Uterus (tissue), 4 donors: ENCODE results near the gene TMEM253. TPM values are rescaled to one million over a fixed set of nuclear protein-coding genes. Genes with fewer than 3 reads are reported as not detected.

Source experiments
- DNase-seq, 2 donors: peaks; one replicate each; pipeline ENCODE4 v3.0.0-alpha.2; 2019 to 2020
- H3K27ac ChIP-seq, 2 donors: fragments of 200-600 bp; sonication (generic); 1 replicate in 1 of 2; 2 replicates in 1 of 2; pipeline ENCODE4 v1.5.1; 2016 to 2018
- H3K27me3 ChIP-seq, 2 donors: fragments of 200-600 bp; sonication (generic); one replicate each; pipeline ENCODE4 v1.5.1; 2018 to 2019; ENCODE audit warnings: control low read depth in 1 of 2
- H3K36me3 ChIP-seq, 2 donors: fragments of 200-600 bp; sonication (generic); one replicate each; pipeline ENCODE4 v1.5.1; 2019; ENCODE audit warnings: control low read depth in 1 of 2
- H3K4me1 ChIP-seq, 2 donors: fragments of 200-600 bp; sonication (generic); one replicate each; pipeline ENCODE4 v1.5.1; 2018 to 2019; ENCODE audit warnings: control low read depth in 1 of 2
- H3K4me3 ChIP-seq, 2 donors: fragments of 200-600 bp; sonication (generic); 1 replicate in 1 of 2; 2 replicates in 1 of 2; pipeline ENCODE4 v1.5.1; 2018 to 2019; ENCODE audit warnings: mild to moderate bottlenecking in 1 of 2
- H3K9me3 ChIP-seq, 2 donors: fragments of 200-600 bp; sonication (generic); one replicate each; pipeline ENCODE4 v1.5.1; 2019; ENCODE audit warnings: control low read depth in 1 of 2
- CTCF ChIP-seq, 4 experiments: fragments of 200-600 bp in 2 of 4; fragments of 450-650 bp in 2 of 4; sonication (generic) in 2 of 4; IDR thresholded peaks; one replicate each; pipeline ENCODE4 v1.5.1; 2016 to 2019; ENCODE audit warnings: antibody characterized with exemption in 4 of 4, mild to moderate bottlenecking in 2 of 4, moderate library complexity in 1 of 4
- POLR2A ChIP-seq, 2 donors: fragments of 450-650 bp; IDR thresholded peaks; one replicate each; pipeline ENCODE4 v1.6.1; 2016; ENCODE audit warnings: antibody characterized with exemption in 2 of 2, mild to moderate bottlenecking in 1 of 2, moderate library complexity in 1 of 2
- intact Hi-C: fragments of 100-400 bp; cut with DNase I; formaldehyde crosslinking; loops from one replicate; pipeline ENCODE4 v1.15.1; 2023; ENCODE audit warnings: low total_unique reads
- total RNA-seq, 4 donors: library from RNA; depleted of rRNA in 3 of 4; stranded (reverse); fragments of >200 nt in 3 of 4; gene quantifications; one replicate each; pipeline versions ENCODE4 v1.1.0 to v1.2.4, GENCODE V29; 2014 to 2023
- donor health status: DM: yes; HTN: yes; CAD: no.

The TMEM253 gene
- total RNA-seq, 4 donors from 2014 or later = 0.85 TPM; not detected in 3

GRCh38 chr14:21118933-21119332 lies 18.1 kb downstream of the TMEM253 start:
- Histone ChIP-seq H3K4me3 (no peak overlapping the region), H3K36me3 (no peaks in the 10 kb centered on the region), H3K9me3 (no peaks in the 10 kb centered on the region), H3K27ac (no peak overlapping the region), H3K4me1 (no peaks in the 10 kb centered on the region), H3K27me3 (no peaks in the 10 kb centered on the region)
- intact Hi-C loops = no loop called here
- TF ChIP-seq CTCF (IDR thresholded peaks at IDR 0.05) (no peak), POLR2A (IDR thresholded peaks at IDR 0.05) (no peak)
- DNase-seq = no peak

GRCh38 chr14:21120686-21121085 lies 19.8 kb downstream of the TMEM253 start:
- H3K27me3 ChIP-seq = no peaks in the 10 kb centered on the region
- H3K4me1 ChIP-seq = no peaks in the 10 kb centered on the region
- H3K27ac ChIP-seq = no peak overlapping the region
- no peak overlapping the region for H3K4me3 ChIP-seq
- H3K36me3 ChIP-seq = no peaks in the 10 kb centered on the region
- DNase-seq = no peak
- TF ChIP-seq CTCF (IDR thresholded peaks at IDR 0.05) (no peak), POLR2A (IDR thresholded peaks at IDR 0.05) (no peak)
- H3K9me3 ChIP-seq = no peaks in the 10 kb centered on the region
- intact Hi-C loops = no loop called here

- no peak overlapping the region for H3K4me3 ChIP-seq
- intact Hi-C loops = no loop called here
- H3K27me3 ChIP-seq = no peaks in the 10 kb centered on the region
- no peaks in the 10 kb centered on the region for H3K4me1 ChIP-seq
- no peaks in the 10 kb centered on the region for H3K9me3 ChIP-seq
- no peak for TF ChIP-seq CTCF (IDR thresholded peaks at IDR 0.05)
- TF ChIP-seq POLR2A (IDR thresholded peaks at IDR 0.05) = no peak
- H3K27ac ChIP-seq = no peak overlapping the region
- DNase-seq = no peak
- no peaks in the 10 kb centered on the region for H3K36me3 ChIP-seq
Observed at GRCh38 chr14:21121122-21121521, 20.3 kb downstream of the TMEM253 start.

- intact Hi-C loops = no loop called here
- no peaks in the 10 kb centered on the region for H3K36me3 ChIP-seq
- DNase-seq = no peak
- H3K9me3 ChIP-seq = no peaks in the 10 kb centered on the region
- H3K27ac ChIP-seq = no peak overlapping the region
- H3K27me3 ChIP-seq = no peaks in the 10 kb centered on the region
- H3K4me1 ChIP-seq = no peaks in the 10 kb centered on the region
- no peak overlapping the region for H3K4me3 ChIP-seq
- TF ChIP-seq CTCF (IDR thresholded peaks at IDR 0.05) (no peak), POLR2A (IDR thresholded peaks at IDR 0.05) (no peak)
Observed at GRCh38 chr14:21123429-21123828, 22.6 kb downstream of the TMEM253 start.

- Histone ChIP-seq H3K9me3 (no peaks in the 10 kb centered on the region), H3K36me3 (no peaks in the 10 kb centered on the region), H3K4me3 (no peak overlapping the region), H3K4me1 (no peaks in the 10 kb centered on the region), H3K27ac (no peak overlapping the region), H3K27me3 (no peaks in the 10 kb centered on the region)
- intact Hi-C loops = no loop called here
- no peak for DNase-seq
- TF ChIP-seq POLR2A (IDR thresholded peaks at IDR 0.05) (no peak), CTCF (IDR thresholded peaks at IDR 0.05) (no peak)
Observed at GRCh38 chr14:21133901-21134300, 33.0 kb downstream of the TMEM253 start.
